HEK293 (cell line): ENCODE results near the gene ELAC2.
A peak's percentile ranks its signal among the peaks of the same experiment; 100 is the strongest.

Experiments used
- EGR2 ChIP-seq: fragments of 450-650 bp; formaldehyde crosslinking; IDR thresholded peaks from 2 replicates; pipeline ENCODE4 v1.5.1; 2016; ENCODE audit warnings: low read depth, missing biosample characterization, missing genetic modification characterization
- ELK4 ChIP-seq: IDR thresholded peaks from 2 replicates; pipeline ENCODE4 v1.6.1; 2011; ENCODE audit warnings: mild to moderate bottlenecking, low read depth, low read length, borderline replicate concordance
- GLI2 ChIP-seq: fragments of 450-650 bp; formaldehyde crosslinking; IDR thresholded peaks from 2 replicates; pipeline ENCODE4; 2017; ENCODE audit warnings: missing biosample characterization, missing genetic modification characterization, low read depth, borderline replicate concordance
- GLIS1 ChIP-seq: fragments of 450-650 bp; formaldehyde crosslinking; IDR thresholded peaks from 2 replicates; pipeline ENCODE4 v1.5.1; 2016; ENCODE audit warnings: missing biosample characterization, missing genetic modification characterization
- GLIS2 ChIP-seq: fragments of 450-650 bp; formaldehyde crosslinking; IDR thresholded peaks from 2 replicates; pipeline ENCODE4 v1.5.1; 2016; ENCODE audit warnings: missing biosample characterization, missing genetic modification characterization
- HOXC10 ChIP-seq: sonication (generic); formaldehyde crosslinking; IDR thresholded peaks from 2 replicates; pipeline ENCODE4 v1.8.1; 2023; ENCODE audit warnings: mild to moderate bottlenecking, missing genetic modification reagents
- KLF8 ChIP-seq: fragments of 450-650 bp; formaldehyde crosslinking; IDR thresholded peaks from 2 replicates; pipeline ENCODE4 v1.5.1; 2016; ENCODE audit warnings: missing biosample characterization, missing genetic modification characterization
- ZBTB17 ChIP-seq: fragments of 450-650 bp; formaldehyde crosslinking; IDR thresholded peaks from 2 replicates; pipeline ENCODE4 v1.5.1; 2016; ENCODE audit warnings: missing biosample characterization, missing genetic modification characterization
- ZBTB7A ChIP-seq: fragments of 450-650 bp; formaldehyde crosslinking; IDR thresholded peaks from 2 replicates; pipeline ENCODE4 v1.5.1; 2016; ENCODE audit warnings: low read depth, missing biosample characterization, missing genetic modification characterization
- ZNF223 ChIP-seq: fragments of 450-650 bp; formaldehyde crosslinking; IDR thresholded peaks from 2 replicates; pipeline ENCODE4 v1.5.1; 2016; ENCODE audit warnings: missing biosample characterization, missing genetic modification characterization
- ZNF302 ChIP-seq: fragments of 450-650 bp; formaldehyde crosslinking; IDR thresholded peaks from 2 replicates; pipeline ENCODE4 v1.5.1; 2016; ENCODE audit warnings: missing biosample characterization, missing genetic modification characterization, low read depth
- ZNF335 ChIP-seq: fragments of 450-650 bp; formaldehyde crosslinking; conservative IDR thresholded peaks from 2 replicates; pipeline ENCODE4 v1.5.1; 2016; ENCODE audit warnings: missing biosample characterization, missing genetic modification characterization
- ZNF398 ChIP-seq: fragments of 450-650 bp; formaldehyde crosslinking; IDR thresholded peaks from 2 replicates; pipeline ENCODE4 v1.5.1; 2017; ENCODE audit warnings: missing biosample characterization, missing genetic modification characterization
- ZNF416 ChIP-seq: fragments of 450-650 bp; formaldehyde crosslinking; IDR thresholded peaks from 2 replicates; pipeline ENCODE4 v1.5.1; 2016; ENCODE audit warnings: missing biosample characterization, missing genetic modification characterization
- ZNF501 ChIP-seq: fragments of 450-650 bp; formaldehyde crosslinking; IDR thresholded peaks from 2 replicates; pipeline ENCODE4 v1.5.1; 2016; ENCODE audit warnings: missing biosample characterization, missing genetic modification characterization
- ZNF510 ChIP-seq: fragments of 450-650 bp; formaldehyde crosslinking; IDR thresholded peaks from 2 replicates; pipeline ENCODE4 v1.5.1; 2018; ENCODE audit warnings: mild to moderate bottlenecking, missing genetic modification characterization, missing biosample characterization; ENCODE audit not compliant: insufficient replicate concordance
- ZNF513 ChIP-seq: fragments of 450-650 bp; IDR thresholded peaks from 2 replicates; pipeline ENCODE4 v1.5.1; 2018; ENCODE audit warnings: missing biosample characterization, missing genetic modification characterization
- ZNF585B ChIP-seq: fragments of 450-650 bp; formaldehyde crosslinking; IDR thresholded peaks from 2 replicates; pipeline ENCODE4 v1.5.1; 2016; ENCODE audit warnings: missing biosample characterization, missing genetic modification characterization
- ZNF76 ChIP-seq: fragments of 450-650 bp; formaldehyde crosslinking; IDR thresholded peaks from 2 replicates; pipeline ENCODE4; 2016; ENCODE audit warnings: low read depth, missing biosample characterization, missing genetic modification characterization, borderline replicate concordance
- TF ChIP-seq, protein P1 (sequence below): fragments of 450-650 bp; formaldehyde crosslinking; IDR thresholded peaks from 2 replicates; pipeline ENCODE4 v1.5.1; 2017; ENCODE audit warnings: missing biosample characterization, mild to moderate bottlenecking, missing genetic modification characterization, moderate library complexity
- TF ChIP-seq, protein P2 (sequence below): fragments of 450-650 bp; formaldehyde crosslinking; IDR thresholded peaks from 2 replicates; pipeline ENCODE4 v1.5.1; 2016; ENCODE audit warnings: missing biosample characterization, missing genetic modification characterization

Gene ELAC2

GRCh38 chr17:13016881-13017654 is 759 bp downstream of the ELAC2 start (continued):
- TF ChIP-seq, protein P1, sequence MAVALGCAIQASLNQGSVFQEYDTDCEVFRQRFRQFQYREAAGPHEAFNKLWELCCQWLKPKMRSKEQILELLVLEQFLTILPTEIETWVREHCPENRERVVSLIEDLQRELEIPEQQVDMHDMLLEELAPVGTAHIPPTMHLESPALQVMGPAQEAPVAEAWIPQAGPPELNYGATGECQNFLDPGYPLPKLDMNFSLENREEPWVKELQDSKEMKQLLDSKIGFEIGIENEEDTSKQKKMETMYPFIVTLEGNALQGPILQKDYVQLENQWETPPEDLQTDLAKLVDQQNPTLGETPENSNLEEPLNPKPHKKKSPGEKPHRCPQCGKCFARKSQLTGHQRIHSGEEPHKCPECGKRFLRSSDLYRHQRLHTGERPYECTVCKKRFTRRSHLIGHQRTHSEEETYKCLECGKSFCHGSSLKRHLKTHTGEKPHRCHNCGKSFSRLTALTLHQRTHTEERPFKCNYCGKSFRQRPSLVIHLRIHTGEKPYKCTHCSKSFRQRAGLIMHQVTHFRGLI: no peak
- TF ChIP-seq, protein P2, sequence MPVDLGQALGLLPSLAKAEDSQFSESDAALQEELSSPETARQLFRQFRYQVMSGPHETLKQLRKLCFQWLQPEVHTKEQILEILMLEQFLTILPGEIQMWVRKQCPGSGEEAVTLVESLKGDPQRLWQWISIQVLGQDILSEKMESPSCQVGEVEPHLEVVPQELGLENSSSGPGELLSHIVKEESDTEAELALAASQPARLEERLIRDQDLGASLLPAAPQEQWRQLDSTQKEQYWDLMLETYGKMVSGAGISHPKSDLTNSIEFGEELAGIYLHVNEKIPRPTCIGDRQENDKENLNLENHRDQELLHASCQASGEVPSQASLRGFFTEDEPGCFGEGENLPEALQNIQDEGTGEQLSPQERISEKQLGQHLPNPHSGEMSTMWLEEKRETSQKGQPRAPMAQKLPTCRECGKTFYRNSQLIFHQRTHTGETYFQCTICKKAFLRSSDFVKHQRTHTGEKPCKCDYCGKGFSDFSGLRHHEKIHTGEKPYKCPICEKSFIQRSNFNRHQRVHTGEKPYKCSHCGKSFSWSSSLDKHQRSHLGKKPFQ (tag by site-specific recombination): no peak
- TF ChIP-seq ZNF510 (no peak), GLIS2 (tag by site-specific recombination) (peak; percentile 69), ZNF335 (tag by site-specific recombination) (peak; percentile 65), HOXC10 (CRISPR knock-in tag) (0 out of 2 replicates have a peak, but pooled peaks have one; percentile 68), ZBTB17 (tag by site-specific recombination) (no peak), ZNF302 (tag by site-specific recombination) (no peak), ZNF416 (tag by site-specific recombination) (no peak), ZNF223 (tag by site-specific recombination) (no peak), ZNF501 (tag by site-specific recombination) (no peak), ELK4 (no peak), ZBTB7A (tag by site-specific recombination) (no peak), ZNF585B (no peak), KLF8 (tag by site-specific recombination) (no peak), ZNF513 (tag by site-specific recombination) (no peak), ZNF76 (tag by site-specific recombination) (no peak), ZNF398 (no peak), GLI2 (tag by site-specific recombination) (no peak), GLIS1 (tag by site-specific recombination) (peak; percentile 80), EGR2 (peak; percentile 22; the same call in 1 of the 2 replicates)
